ENCODE results near the gene RAB34. TPM values are rescaled to one million over a fixed set of nuclear protein-coding genes. Genes with fewer than 3 reads are reported as not detected.
A peak's percentile ranks its signal among the peaks of the same experiment; 100 is the strongest.

Gene RAB34
- total RNA-seq, 1 donor from 2014 or later = 150 TPM

GRCh38 chr17:28682655-28683054, 35.0 kb downstream of the RAB34 start:
- peaks cover 32% of the 10 kb centered on the region for H3K36me3 Mint-ChIP-seq (ENCODE audit: low read depth, unreplicated experiment)
- Histone ChIP-seq H2AFZ (ENCODE audit: low read depth, low read length) (no peak overlapping the region), H3K4me1 (ENCODE audit: insufficient read depth, low read length) (no peaks in the 10 kb centered on the region), H3K27ac (ENCODE audit: low read depth, low read length) (no peak overlapping the region), H3K79me2 (ENCODE audit: insufficient read depth, low read length) (no peaks in the 10 kb centered on the region), H3K9me3 (ENCODE audit: insufficient read depth, low read depth, low read length) (no peaks in the 10 kb centered on the region), H3K27me3 (ENCODE audit: insufficient read depth, low read length) (no peaks in the 10 kb centered on the region), H3K9ac (ENCODE audit: low read length) (no peak overlapping the region), H3K4me2 (ENCODE audit: low read length) (no peak overlapping the region), H4K20me1 (ENCODE audit: insufficient read depth, low read length) (peaks cover 9% of the 10 kb centered on the region), H3K36me3 (ENCODE audit: insufficient read depth, low read length) (peaks cover 74% of the 10 kb centered on the region), H3K4me3 (ENCODE audit: insufficient read depth, low read depth, low read length) (no peak overlapping the region)
- FAIRE-seq = no peak
- no peak overlapping the region for H3K4me3 Mint-ChIP-seq (ENCODE audit: unreplicated experiment)
- H3K27me3 Mint-ChIP-seq (ENCODE audit: low read depth, unreplicated experiment) = no peaks in the 10 kb centered on the region
- H3K9me3 Mint-ChIP-seq (ENCODE audit: unreplicated experiment) = no peaks in the 10 kb centered on the region
- no peak overlapping the region for H3K27ac Mint-ChIP-seq (ENCODE audit: unreplicated experiment)
- TF ChIP-seq EZH2 (IDR thresholded peaks at IDR 0.05; ENCODE audit: insufficient read depth, low read length) (no peak), CTCF (IDR thresholded peaks at IDR 0.05; ENCODE audit: insufficient read depth, low read depth, low read length) (no peak)
- DNase-seq (ENCODE audit: low read depth) = no peak
- H3K4me1 Mint-ChIP-seq (ENCODE audit: low read depth, unreplicated experiment) = no peaks in the 10 kb centered on the region

- Histone ChIP-seq H3K79me2 (ENCODE audit: insufficient read depth, low read length) (peaks cover 6% of the 10 kb centered on the region), H3K4me1 (ENCODE audit: insufficient read depth, low read length) (no peaks in the 10 kb centered on the region), H3K27me3 (ENCODE audit: insufficient read depth, low read length) (no peaks in the 10 kb centered on the region), H3K4me2 (ENCODE audit: low read length) (no peak overlapping the region), H4K20me1 (ENCODE audit: insufficient read depth, low read length) (peaks cover 37% of the 10 kb centered on the region), H3K9me3 (ENCODE audit: insufficient read depth, low read depth, low read length) (no peaks in the 10 kb centered on the region), H2AFZ (ENCODE audit: low read depth, low read length) (no peak overlapping the region), H3K9ac (ENCODE audit: low read length) (no peak overlapping the region), H3K27ac (ENCODE audit: low read depth, low read length) (no peak overlapping the region), H3K36me3 (ENCODE audit: insufficient read depth, low read length) (peaks cover 68% of the 10 kb centered on the region), H3K4me3 (ENCODE audit: insufficient read depth, low read depth, low read length) (no peak overlapping the region)
- no peaks in the 10 kb centered on the region for H3K27me3 Mint-ChIP-seq (ENCODE audit: low read depth, unreplicated experiment)
- FAIRE-seq = no peak
- no peak overlapping the region for H3K4me3 Mint-ChIP-seq (ENCODE audit: unreplicated experiment)
- no peak overlapping the region for H3K27ac Mint-ChIP-seq (ENCODE audit: unreplicated experiment)
- TF ChIP-seq EZH2 (IDR thresholded peaks at IDR 0.05; ENCODE audit: insufficient read depth, low read length) (no peak), CTCF (IDR thresholded peaks at IDR 0.05; ENCODE audit: insufficient read depth, low read depth, low read length) (peak; percentile 15)
- H3K9me3 Mint-ChIP-seq (ENCODE audit: unreplicated experiment) = no peaks in the 10 kb centered on the region
- H3K4me1 Mint-ChIP-seq (ENCODE audit: low read depth, unreplicated experiment) = no peaks in the 10 kb centered on the region
- peaks cover 41% of the 10 kb centered on the region for H3K36me3 Mint-ChIP-seq (ENCODE audit: low read depth, unreplicated experiment)
- no peak for DNase-seq (ENCODE audit: low read depth)
Observed at GRCh38 chr17:28675980-28676379, 41.7 kb downstream of the RAB34 start.

GRCh38 chr17:28675490-28675889, 42.2 kb downstream of the RAB34 start:
- TF ChIP-seq CTCF (IDR thresholded peaks at IDR 0.05; ENCODE audit: insufficient read depth, low read depth, low read length) (no peak), EZH2 (IDR thresholded peaks at IDR 0.05; ENCODE audit: insufficient read depth, low read length) (no peak)
- H3K4me1 Mint-ChIP-seq (ENCODE audit: low read depth, unreplicated experiment) = no peaks in the 10 kb centered on the region
- H3K9me3 ChIP-seq (ENCODE audit: insufficient read depth, low read depth, low read length) = no peaks in the 10 kb centered on the region
- no peaks in the 10 kb centered on the region for H3K9me3 Mint-ChIP-seq (ENCODE audit: unreplicated experiment)
- H3K9ac ChIP-seq (ENCODE audit: low read length) = no peak overlapping the region
- peaks cover 40% of the 10 kb centered on the region for H3K36me3 Mint-ChIP-seq (ENCODE audit: low read depth, unreplicated experiment)
- H3K36me3 ChIP-seq (ENCODE audit: insufficient read depth, low read length) = peaks cover 69% of the 10 kb centered on the region
- FAIRE-seq (no peak), DNase-seq (ENCODE audit: low read depth) (no peak)
- H3K27me3 ChIP-seq (ENCODE audit: insufficient read depth, low read length) = no peaks in the 10 kb centered on the region
- H3K27ac ChIP-seq (ENCODE audit: low read depth, low read length) = no peak overlapping the region
- no peak overlapping the region for H3K4me3 Mint-ChIP-seq (ENCODE audit: unreplicated experiment)
- H3K4me3 ChIP-seq (ENCODE audit: insufficient read depth, low read depth, low read length) = no peak overlapping the region
- no peak overlapping the region for H3K27ac Mint-ChIP-seq (ENCODE audit: unreplicated experiment)
- H3K27me3 Mint-ChIP-seq (ENCODE audit: low read depth, unreplicated experiment) = no peaks in the 10 kb centered on the region
- peaks cover 9% of the 10 kb centered on the region for H3K79me2 ChIP-seq (ENCODE audit: insufficient read depth, low read length)
- H2AFZ ChIP-seq (ENCODE audit: low read depth, low read length) = no peak overlapping the region
- peaks cover 42% of the 10 kb centered on the region for H4K20me1 ChIP-seq (ENCODE audit: insufficient read depth, low read length)
- H3K4me2 ChIP-seq (ENCODE audit: low read length) = no peak overlapping the region
- H3K4me1 ChIP-seq (ENCODE audit: insufficient read depth, low read length) = no peaks in the 10 kb centered on the region
